Activated CD4-positive, alpha-beta memory T cell treated with anti-CD3 and anti-CD28 coated beads for 36 hours (primary cell): ENCODE data around the gene PLXNA4. TPM values are rescaled to one million over a fixed set of nuclear protein-coding genes. Genes with fewer than 3 reads are reported as not detected.

ENCODE experiments used
- CTCF ChIA-PET: fragments of 350-600 bp; sonication (Branson Sonifier 250); formaldehyde crosslinking; loops from one replicate; lab custom pipeline; 2021; ENCODE audit warnings: antibody characterized with exemption, inconsistent platforms; lab: Charles Lee
- POLR2A ChIA-PET: fragments of 350-600 bp; sonication (Branson Sonifier 250); formaldehyde crosslinking; loops from one replicate; lab custom pipeline; 2021; ENCODE audit warnings: antibody characterized with exemption; lab: Charles Lee
- DNase-seq: peaks from one replicate; pipeline ENCODE4 v3.0.0-alpha.2; 2020
- H3K27ac Mint-ChIP-seq: one replicate; pipeline ENCODE4 v1.8.0; 2021; ENCODE audit warnings: mixed read lengths
- H3K27me3 Mint-ChIP-seq: one replicate; pipeline ENCODE4 v1.8.0; 2021; ENCODE audit warnings: mixed read lengths
- H3K36me3 Mint-ChIP-seq: one replicate; pipeline ENCODE4 v1.8.0; 2021; ENCODE audit warnings: mixed read lengths
- H3K4me1 Mint-ChIP-seq: one replicate; pipeline ENCODE4 v1.8.0; 2021; ENCODE audit warnings: low read depth, mixed read lengths
- H3K4me3 Mint-ChIP-seq: one replicate; pipeline ENCODE4 v1.8.0; 2021; ENCODE audit warnings: mild to moderate bottlenecking, mixed read lengths
- H3K9me3 Mint-ChIP-seq: one replicate; pipeline ENCODE4 v1.8.0; 2021; ENCODE audit warnings: mixed read lengths
- intact Hi-C: fragments of 100-400 bp; cut with micrococcal nuclease; formaldehyde crosslinking; loops from one replicate; pipeline ENCODE4 v1.15.1; 2023
- total RNA-seq, 2 experiments: library from RNA; stranded (reverse); gene quantifications; one replicate each; pipeline ENCODE4 v1.2.3, GENCODE V29; 2021

The PLXNA4 gene
- total RNA-seq, 2 experiments from 2014 or later: 0.17 to 0.24 TPM

DNA sequence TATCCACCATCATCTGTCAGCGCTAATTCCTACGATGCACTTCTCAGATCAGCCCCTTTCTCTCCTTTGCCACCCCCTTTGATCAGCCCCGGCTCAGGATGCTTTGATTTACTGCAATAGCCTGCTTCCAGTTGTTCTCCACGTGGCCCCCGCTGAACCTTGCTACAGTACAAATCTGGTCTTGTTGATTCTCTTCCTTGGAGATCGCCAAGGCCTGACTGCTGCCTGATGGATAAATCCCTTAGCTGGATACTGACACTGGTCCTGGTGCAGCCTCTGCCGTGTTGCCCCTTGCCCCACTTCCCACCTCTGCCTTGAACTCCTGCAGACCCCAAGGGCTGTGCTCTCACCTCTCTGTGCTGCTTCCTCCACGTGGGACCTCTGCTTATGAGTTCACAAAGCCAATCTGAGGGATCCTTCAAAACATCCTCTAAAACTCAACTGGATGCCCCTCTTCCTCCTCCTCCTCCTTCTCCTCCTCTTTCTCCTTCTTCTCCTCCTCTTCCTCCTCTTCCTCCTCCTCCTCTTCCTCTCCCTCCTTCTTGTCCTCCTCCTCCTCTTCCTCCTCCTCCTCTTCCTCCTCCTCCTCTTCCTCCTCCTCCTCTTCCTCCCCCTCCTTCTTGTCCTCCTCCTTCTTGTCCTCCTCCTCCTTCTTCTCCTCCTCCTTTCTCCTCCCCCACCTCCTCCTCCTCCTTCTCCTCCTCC lies 15.3 kb downstream of the PLXNA4 start:
- intact Hi-C loops: no loop called here
- Mint-ChIP-seq H3K9me3 (no peaks in the 10 kb centered on the region), H3K27me3 (peaks cover 9% of the 10 kb centered on the region), H3K36me3 (no peaks in the 10 kb centered on the region), H3K27ac (no peak overlapping the region), H3K4me1 (peaks cover 4% of the 10 kb centered on the region), H3K4me3 (no peak overlapping the region)
- CTCF ChIA-PET: no interaction called here
- POLR2A ChIA-PET: no interaction called here
- no peak for DNase-seq

DNA sequence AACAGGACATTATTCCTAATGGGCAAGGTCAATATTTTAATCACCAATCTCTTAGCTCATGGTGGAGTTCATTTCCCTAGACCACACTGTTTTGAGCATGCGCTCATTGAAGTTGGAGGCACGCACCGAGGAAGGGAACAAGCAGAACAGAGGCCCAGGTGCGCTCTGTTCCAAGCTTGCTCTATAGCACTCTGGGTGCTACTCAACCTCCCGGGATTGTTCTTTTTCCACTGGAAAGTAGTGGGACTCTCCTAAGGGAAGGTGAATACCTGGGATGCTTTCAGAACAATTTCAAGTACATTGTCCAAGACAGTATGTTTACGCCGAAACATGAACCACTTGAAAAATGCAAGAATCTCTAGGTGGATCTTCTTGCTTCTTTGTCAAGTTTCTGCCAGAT lies 16.2 kb downstream of the PLXNA4 start:
- ChIA-PET CTCF (interaction anchor here (1.0 kb wide), 1 partner anchor 166 kb away, joined by 3 read pairs; no protein-coding TSS in a partner anchor), POLR2A (interaction anchor here (0.5 kb wide), 1 partner anchor 224 kb away, joined by 3 read pairs; no protein-coding TSS in a partner anchor)

DNA sequence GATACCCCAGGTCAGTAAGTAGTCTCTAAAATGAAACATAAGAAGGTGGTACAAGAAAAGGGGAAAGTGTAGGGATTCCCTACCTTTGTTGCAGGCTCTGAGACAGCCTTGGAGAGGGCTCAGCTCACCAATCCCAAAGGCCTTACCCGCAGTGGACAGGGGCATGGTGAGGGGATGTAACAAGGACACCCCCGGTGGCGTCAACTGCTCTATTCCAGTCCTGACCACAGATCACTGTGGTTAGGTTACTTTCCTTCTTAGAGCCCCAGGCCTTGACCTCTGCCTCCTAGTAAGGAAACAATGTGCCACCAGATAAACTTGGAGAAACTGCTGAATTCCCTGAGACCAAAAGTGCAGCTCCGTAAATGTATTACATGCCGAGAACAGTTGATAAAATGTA lies 17.5 kb downstream of the PLXNA4 start:
- CTCF ChIA-PET: interaction anchor here (3.9 kb wide), 1 partner anchor 22 kb away, joined by 19 read pairs; no protein-coding TSS in a partner anchor
- H3K27me3 Mint-ChIP-seq: no peaks in the 10 kb centered on the region
- POLR2A ChIA-PET: no interaction called here
- H3K9me3 Mint-ChIP-seq: no peaks in the 10 kb centered on the region
- no peaks in the 10 kb centered on the region for H3K36me3 Mint-ChIP-seq
- peaks cover 4% of the 10 kb centered on the region for H3K4me1 Mint-ChIP-seq
- no peak overlapping the region for H3K4me3 Mint-ChIP-seq
- no peak overlapping the region for H3K27ac Mint-ChIP-seq
- DNase-seq: no peak
- intact Hi-C loops: no loop called here

More for the DNA sequence above, 16.2 kb downstream of the PLXNA4 start:
- H3K27me3 Mint-ChIP-seq: peaks cover 9% of the 10 kb centered on the region
- peaks cover 4% of the 10 kb centered on the region for H3K4me1 Mint-ChIP-seq
- H3K27ac Mint-ChIP-seq: no peak overlapping the region
- H3K4me3 Mint-ChIP-seq: no peak overlapping the region
- no peak for DNase-seq
- intact Hi-C loops: no loop called here
- H3K36me3 Mint-ChIP-seq: no peaks in the 10 kb centered on the region
- H3K9me3 Mint-ChIP-seq: no peaks in the 10 kb centered on the region

DNA sequence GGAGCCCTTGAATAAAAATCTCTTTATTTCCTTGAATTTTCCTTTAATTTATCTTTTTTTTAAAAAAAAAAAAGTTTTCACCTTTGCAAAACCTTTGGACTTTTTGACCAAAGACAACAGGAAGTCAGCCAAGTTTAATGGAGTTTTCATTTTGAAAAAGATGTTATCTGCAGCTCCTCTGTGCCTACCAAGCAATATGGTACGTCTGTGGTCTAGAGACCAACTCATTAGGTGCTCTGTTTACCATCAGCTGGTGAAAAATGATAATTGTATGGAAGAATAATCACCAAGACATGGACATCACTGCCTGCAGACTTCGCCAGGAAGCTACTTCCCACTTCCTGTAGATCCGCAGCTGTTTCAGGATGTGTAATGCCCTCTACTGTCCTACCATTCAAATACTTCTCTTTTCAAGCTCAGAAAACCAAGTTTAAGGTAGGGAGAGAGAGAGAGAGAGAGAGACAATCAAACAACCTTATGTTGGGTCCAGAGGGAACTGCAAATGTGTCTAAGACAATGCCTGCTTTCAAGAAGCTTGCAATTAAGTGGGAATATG lies 18.7 kb downstream of the PLXNA4 start:
- Mint-ChIP-seq H3K36me3 (no peaks in the 10 kb centered on the region), H3K9me3 (peaks cover 3% of the 10 kb centered on the region), H3K27me3 (no peaks in the 10 kb centered on the region), H3K27ac (no peak overlapping the region), H3K4me1 (peaks cover 4% of the 10 kb centered on the region), H3K4me3 (no peak overlapping the region)
- ChIA-PET POLR2A (no interaction called here), CTCF (interaction anchor here (0.7 to 3.9 kb wide), 6 partner anchors 14 to 239 kb away, joined by 3 to 19 read pairs (median 4); no protein-coding TSS in a partner anchor)
- intact Hi-C loops: no loop called here
- no peak for DNase-seq

DNA sequence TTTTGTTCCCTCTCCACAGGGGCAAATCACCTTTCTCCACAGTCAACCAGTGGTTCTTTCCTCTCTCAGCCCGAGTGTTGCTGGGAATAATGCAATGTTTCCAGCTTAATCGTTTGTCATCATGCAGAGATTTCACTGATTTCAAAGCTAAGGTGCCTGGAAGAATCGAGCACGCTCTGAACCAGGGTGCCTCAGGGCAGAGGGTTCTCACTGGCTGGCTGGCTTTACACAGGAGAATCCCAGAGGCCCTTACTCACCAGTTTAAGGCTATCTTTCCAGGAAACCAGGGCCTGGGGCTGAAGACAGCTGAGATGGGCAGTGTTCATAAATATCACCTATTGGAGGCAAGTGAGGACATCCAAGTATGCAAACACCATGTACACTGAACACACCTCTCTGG lies 21.8 kb downstream of the PLXNA4 start:
- intact Hi-C loops: no loop called here
- no peak for DNase-seq
- H3K36me3 Mint-ChIP-seq: peaks cover 5% of the 10 kb centered on the region
- H3K4me1 Mint-ChIP-seq: peaks cover 4% of the 10 kb centered on the region
- CTCF ChIA-PET: no interaction called here
- H3K4me3 Mint-ChIP-seq: no peak overlapping the region
- peaks cover 16% of the 10 kb centered on the region for H3K9me3 Mint-ChIP-seq
- H3K27ac Mint-ChIP-seq: no peak overlapping the region
- H3K27me3 Mint-ChIP-seq: peaks cover 7% of the 10 kb centered on the region
- POLR2A ChIA-PET: no interaction called here

DNA sequence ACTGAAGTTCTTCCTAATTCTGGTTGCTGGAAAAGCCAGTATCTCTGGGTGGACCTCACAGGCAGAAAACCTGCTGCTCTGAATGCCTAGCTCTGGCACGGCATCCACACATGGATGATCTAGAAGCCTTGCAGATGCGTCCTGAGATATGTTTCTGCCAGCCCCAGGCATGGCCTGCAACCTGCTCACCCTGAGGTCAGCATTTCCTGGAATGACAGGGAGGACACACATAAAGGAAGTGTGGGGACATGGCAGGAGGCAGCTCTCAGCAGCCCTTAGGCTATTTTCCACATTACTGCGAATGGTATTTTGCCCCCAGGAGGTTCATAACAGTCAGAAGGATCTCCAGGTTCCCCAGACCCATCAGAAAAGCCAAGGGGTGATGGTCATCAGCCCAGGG lies 23.2 kb downstream of the PLXNA4 start:
- no peak overlapping the region for H3K4me3 Mint-ChIP-seq
- peaks cover 16% of the 10 kb centered on the region for H3K9me3 Mint-ChIP-seq
- peaks cover 7% of the 10 kb centered on the region for H3K27me3 Mint-ChIP-seq
- peaks cover 5% of the 10 kb centered on the region for H3K36me3 Mint-ChIP-seq
- no peak for DNase-seq
- H3K4me1 Mint-ChIP-seq: peaks cover 7% of the 10 kb centered on the region
- H3K27ac Mint-ChIP-seq: no peak overlapping the region
- ChIA-PET POLR2A (no interaction called here), CTCF (no interaction called here)
- intact Hi-C loops: no loop called here

DNA sequence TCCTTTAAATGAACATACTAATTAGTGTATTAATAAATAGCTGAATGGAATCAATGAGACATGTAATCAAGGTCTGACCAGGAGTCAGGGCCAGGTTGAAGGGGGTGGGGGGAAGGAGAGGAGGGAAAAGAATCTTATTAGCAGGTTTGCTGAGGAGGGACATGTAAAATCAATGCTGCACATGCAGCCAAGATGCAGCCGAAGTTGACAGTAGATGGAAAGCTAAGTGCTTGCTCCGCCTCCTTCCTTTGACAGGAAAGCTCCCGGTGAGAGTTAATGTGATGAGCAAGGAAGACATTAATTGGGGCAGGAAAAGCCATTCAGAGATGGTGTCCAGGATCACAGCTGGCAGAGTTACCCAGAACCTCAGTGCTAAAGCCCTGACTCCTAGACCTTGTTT lies 24.4 kb downstream of the PLXNA4 start:
- Mint-ChIP-seq H3K27me3 (peaks cover 7% of the 10 kb centered on the region), H3K27ac (no peak overlapping the region), H3K4me1 (peaks cover 3% of the 10 kb centered on the region), H3K4me3 (no peak overlapping the region), H3K9me3 (peaks cover 16% of the 10 kb centered on the region), H3K36me3 (peaks cover 5% of the 10 kb centered on the region)
- POLR2A ChIA-PET: no interaction called here
- CTCF ChIA-PET: interaction anchor here (0.8 to 1.3 kb wide), 2 partner anchors 28 to 88 kb away, joined by 3 to 5 read pairs; no protein-coding TSS in a partner anchor
- no peak for DNase-seq
- intact Hi-C loops: no loop called here

DNA sequence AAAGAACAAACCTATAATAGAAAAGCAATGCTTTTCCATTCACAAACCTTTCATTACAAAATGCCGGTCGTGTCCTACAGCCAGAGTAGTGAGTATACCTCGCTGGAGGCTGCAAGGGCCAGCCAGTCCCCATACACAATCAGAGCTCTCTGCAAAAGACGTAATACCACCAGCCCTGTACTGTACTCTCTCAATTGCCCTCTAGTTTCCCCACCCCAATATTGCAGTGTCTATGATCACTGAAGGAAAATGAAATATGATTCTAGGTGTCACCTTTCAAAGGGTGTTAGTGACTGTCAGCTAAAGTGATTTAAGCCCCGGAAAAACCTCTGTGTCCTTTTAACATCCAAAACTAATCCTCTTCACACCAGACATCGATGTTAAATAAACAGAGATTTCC lies 24.8 kb downstream of the PLXNA4 start:
- no peak for DNase-seq
- Mint-ChIP-seq H3K4me1 (peaks cover 3% of the 10 kb centered on the region), H3K27ac (no peak overlapping the region), H3K9me3 (peaks cover 16% of the 10 kb centered on the region), H3K36me3 (peaks cover 5% of the 10 kb centered on the region), H3K27me3 (peaks cover 7% of the 10 kb centered on the region), H3K4me3 (no peak overlapping the region)
- ChIA-PET CTCF (interaction anchor here (1.3 kb wide), 1 partner anchor 28 kb away, joined by 5 read pairs; no protein-coding TSS in a partner anchor), POLR2A (no interaction called here)
- intact Hi-C loops: no loop called here

DNA sequence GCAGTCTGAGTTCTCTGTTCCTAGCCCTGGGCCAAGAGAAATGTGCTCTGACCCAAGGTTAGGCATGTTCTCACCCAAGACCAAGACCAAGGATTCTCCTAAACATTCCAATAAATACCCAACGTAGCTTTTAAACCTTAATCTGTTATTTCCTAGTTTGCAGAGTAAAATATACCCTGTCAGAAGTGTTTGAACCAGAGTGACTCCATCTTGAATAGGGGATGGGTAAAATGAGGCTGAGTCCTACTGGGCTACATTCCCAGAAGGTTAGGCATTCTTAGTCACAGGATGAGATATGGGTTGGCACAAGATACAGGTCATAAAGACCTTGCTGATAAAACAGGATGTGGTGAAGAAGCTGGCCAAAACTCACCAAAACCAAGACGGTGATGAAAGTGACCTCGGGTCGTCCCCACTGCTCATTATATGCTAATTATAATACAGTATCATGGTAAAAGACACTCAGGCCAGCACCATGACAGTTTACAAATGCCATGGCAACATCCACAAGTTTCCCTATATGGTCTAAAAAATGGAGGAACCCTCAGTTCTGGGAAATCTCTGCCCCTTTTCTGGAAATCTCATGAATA lies 27.7 kb downstream of the PLXNA4 start:
- H3K36me3 Mint-ChIP-seq: peaks cover 5% of the 10 kb centered on the region
- peaks cover 3% of the 10 kb centered on the region for H3K4me1 Mint-ChIP-seq
- H3K27ac Mint-ChIP-seq: no peak overlapping the region
- CTCF ChIA-PET: no interaction called here
- H3K27me3 Mint-ChIP-seq: peaks cover 7% of the 10 kb centered on the region
- peak; percentile 66 for DNase-seq
- POLR2A ChIA-PET: no interaction called here
- H3K9me3 Mint-ChIP-seq: peaks cover 17% of the 10 kb centered on the region
- intact Hi-C loops: loop anchor here (1.0 to 2.0 kb wide), 2 partner anchors 22 to 98 kb away; no protein-coding TSS in a partner anchor
- no peak overlapping the region for H3K4me3 Mint-ChIP-seq

DNA sequence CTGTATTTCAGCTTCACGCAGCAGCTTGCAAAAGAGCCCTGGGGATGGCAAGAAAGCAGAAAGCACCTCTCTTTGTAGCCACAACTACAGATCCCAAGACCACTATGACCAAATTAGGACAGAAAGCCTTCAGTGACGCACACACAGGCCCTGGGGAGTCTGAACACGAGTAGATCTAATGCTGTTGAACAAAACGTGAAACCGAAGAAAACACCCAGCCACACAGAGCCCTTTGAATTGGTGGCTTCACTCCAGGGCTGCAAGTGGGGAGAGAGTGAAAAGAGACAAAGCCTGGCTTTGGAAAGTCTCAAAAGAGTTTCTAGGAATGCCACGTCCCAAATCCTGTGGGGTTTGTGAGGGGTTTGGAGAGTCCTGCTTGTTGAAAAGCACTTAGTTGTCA lies 28.4 kb downstream of the PLXNA4 start:
- ChIA-PET CTCF (no interaction called here), POLR2A (no interaction called here)
- Mint-ChIP-seq H3K27me3 (peaks cover 7% of the 10 kb centered on the region), H3K9me3 (peaks cover 22% of the 10 kb centered on the region), H3K4me1 (peaks cover 3% of the 10 kb centered on the region), H3K4me3 (no peak overlapping the region), H3K27ac (no peak overlapping the region), H3K36me3 (peaks cover 5% of the 10 kb centered on the region)
- intact Hi-C loops: loop anchor here (1.0 to 2.0 kb wide), 2 partner anchors 21 to 98 kb away; no protein-coding TSS in a partner anchor
- DNase-seq: no peak

DNA sequence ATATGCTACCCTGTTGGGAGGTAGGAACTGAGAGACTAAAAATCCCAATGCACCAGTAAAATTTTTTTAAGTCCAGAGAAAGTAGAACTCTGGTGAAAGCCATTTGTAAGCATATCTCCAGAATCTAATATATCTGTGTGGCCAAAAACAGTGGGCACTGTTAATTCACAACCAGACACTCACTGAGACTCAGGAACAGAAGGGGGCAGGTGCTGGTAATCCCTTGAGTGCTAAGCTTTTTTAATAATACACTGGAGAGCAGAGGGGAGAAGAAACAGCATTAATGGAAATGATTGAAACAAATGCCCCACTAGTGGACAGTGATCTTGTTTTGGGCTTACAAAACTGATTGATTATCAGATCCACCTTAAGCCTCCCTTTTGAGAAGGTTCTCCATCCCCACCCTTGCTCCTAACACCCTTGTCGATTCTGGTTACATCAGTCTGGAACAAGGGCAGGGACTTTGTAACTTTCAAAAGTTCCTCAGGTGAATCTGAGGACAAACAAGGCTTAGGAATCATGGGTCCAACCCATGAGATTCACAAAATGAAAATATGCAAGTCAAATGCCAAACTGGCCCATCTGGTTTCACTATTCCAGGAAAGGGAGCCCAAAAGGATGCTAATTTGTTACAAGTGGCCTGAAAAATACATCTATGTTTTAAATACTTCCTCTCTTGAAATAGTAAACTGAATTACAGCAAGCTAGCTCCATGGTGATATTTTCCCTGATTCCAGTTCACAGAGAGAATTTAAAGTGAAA lies 29.7 kb downstream of the PLXNA4 start:
- H3K9me3 Mint-ChIP-seq: peaks cover 23% of the 10 kb centered on the region
- intact Hi-C loops: no loop called here
- CTCF ChIA-PET: no interaction called here
- peaks cover 5% of the 10 kb centered on the region for H3K36me3 Mint-ChIP-seq
- H3K27me3 Mint-ChIP-seq: peaks cover 7% of the 10 kb centered on the region
- H3K4me3 Mint-ChIP-seq: no peak overlapping the region
- H3K27ac Mint-ChIP-seq: no peak overlapping the region
- peaks cover 3% of the 10 kb centered on the region for H3K4me1 Mint-ChIP-seq
- no peak for DNase-seq
- POLR2A ChIA-PET: no interaction called here

DNA sequence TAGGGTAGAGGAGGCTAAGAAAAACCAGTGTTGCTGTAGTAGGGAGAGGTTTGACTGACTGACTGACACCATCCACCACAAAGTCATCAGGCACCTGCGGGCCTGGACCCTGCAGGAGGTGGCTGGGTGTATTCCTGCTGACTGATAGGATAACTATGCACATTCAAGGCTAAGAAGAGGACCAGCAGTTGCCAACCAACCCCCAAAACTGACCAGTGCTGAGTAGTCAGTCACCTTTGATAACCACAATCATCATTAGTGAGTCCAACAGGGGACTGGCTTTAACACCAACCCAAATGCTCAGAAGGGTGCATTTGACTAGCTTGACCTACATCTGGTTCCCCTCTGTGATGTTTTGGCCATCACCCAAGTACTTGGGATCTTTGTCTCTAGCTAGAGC lies 30.5 kb downstream of the PLXNA4 start:
- peaks cover 2% of the 10 kb centered on the region for H3K36me3 Mint-ChIP-seq
- intact Hi-C loops: no loop called here
- no peak overlapping the region for H3K4me3 Mint-ChIP-seq
- H3K27me3 Mint-ChIP-seq: peaks cover 4% of the 10 kb centered on the region
- H3K4me1 Mint-ChIP-seq: peaks cover 3% of the 10 kb centered on the region
- ChIA-PET CTCF (no interaction called here), POLR2A (no interaction called here)
- DNase-seq: no peak
- no peak overlapping the region for H3K27ac Mint-ChIP-seq
- peaks cover 15% of the 10 kb centered on the region for H3K9me3 Mint-ChIP-seq
